GM18502 (cell line): ENCODE measurements around the gene ACACA.
"Not testable (repeated sequence)": the region's sequence is repeated elsewhere in the genome, so short reads cannot be mapped to it uniquely, and the experiment has no call there.

Source experiments
- ATAC-seq: cut with Tn5 transposase; IDR thresholded peaks from one replicate; pipeline ENCODE4 v1.9.1; 2021; ENCODE audit warnings: mild to moderate bottlenecking; ENCODE audit not compliant: unreplicated experiment, poor library complexity

The ACACA gene

DNA sequence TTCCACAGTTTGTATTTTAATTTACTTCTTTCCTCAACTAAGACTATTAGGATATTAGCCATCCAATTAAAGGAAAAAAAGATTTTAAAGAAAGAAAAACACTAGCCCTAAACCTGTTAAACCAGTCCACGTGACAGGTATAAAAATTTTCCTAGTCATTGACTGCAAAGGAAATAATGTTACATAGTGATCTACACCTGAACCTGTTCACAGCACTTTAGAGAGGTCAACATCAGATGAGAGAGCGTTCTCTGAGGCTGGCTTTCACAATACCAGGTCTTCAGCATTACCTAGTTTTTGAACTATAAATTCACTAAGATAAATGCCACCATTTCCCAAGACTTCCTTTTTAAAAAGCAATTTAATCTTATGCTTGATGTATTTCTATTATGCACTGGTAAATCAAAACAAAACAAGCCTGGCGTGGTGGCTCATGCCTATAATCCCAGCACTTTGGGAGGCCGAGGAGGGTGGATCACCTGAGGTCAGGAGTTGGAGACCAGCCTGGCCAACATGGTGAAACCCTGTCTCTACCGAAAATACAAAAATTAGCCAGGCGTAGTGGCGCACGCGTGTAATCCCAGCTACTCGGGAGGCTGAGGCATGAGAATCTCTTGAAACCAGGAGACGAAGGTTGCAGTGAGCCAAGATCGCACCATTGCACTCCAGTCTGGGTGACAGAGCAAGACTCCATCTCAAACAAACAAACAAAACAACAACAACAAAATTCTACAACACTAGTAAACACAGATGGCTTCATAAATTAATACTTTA, 49.7 kb downstream of the ACACA start:
- not testable (repeated sequence) for ATAC-seq

DNA sequence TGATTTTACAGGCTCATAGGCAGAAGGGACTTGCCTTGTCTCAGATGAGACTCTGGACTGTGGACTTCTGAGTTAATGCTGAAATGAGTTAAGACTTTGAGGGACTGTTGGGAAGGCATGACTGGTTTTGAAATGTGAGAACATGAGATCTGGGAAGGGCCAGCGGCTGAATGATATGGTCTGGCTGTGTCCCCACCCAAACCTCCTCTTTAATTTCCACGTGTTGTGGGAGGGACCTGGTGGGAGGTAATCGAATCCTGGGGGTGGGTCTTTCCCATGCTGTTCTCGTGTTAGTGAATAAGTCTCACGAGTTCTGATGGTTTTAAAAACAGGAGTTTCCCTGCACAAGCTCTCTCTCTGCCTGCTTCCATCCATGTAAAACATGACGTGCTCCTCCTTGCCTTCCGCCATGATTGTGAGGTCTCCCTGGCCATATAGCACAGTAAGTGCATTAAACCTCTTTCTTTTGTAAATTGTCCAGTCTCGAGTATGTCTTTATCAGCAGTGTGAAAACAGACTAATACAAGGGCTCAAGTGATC, 59.7 kb downstream of the ACACA start:
- ATAC-seq: not testable (repeated sequence)

DNA sequence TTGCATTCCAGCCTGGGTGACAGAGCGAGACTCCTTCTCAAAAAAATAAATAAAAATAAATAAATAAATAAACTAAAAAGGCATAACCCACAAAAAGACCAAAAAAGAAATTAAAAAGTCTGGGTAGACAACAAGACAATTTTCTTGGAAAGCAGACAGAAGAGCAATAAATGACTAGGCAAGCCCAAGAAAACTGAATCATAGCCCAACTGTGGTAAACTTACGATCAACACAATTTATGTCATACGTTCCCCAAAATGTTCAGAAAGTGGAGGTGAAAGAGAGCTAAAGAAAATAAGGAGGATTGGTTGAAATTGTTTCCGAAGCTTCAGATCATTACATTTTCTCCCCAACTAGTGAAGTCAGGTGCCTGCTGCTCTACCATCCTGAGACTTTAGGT, 62.1 kb downstream of the ACACA start:
- no peak for ATAC-seq

DNA sequence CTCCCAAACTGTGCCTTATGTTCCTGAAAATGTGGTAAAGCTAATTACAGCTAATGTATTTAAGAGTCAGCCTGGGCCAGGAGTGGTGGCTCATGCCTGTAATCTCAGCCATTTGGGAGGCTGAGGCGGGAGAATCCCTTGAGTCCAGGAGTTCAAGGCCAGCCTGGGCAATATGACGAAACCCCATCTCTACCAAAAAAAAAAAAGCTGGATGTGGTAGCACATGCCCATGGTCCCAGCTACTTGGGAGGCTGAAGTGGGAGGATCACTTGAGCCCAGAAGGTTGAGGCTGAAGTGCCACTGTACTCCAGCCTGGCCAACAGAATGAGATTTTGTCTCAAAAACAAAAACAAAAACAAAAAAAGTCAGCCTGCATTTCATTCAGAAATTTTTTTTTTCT, 64.0 kb downstream of the ACACA start:
- ATAC-seq: no peak

DNA sequence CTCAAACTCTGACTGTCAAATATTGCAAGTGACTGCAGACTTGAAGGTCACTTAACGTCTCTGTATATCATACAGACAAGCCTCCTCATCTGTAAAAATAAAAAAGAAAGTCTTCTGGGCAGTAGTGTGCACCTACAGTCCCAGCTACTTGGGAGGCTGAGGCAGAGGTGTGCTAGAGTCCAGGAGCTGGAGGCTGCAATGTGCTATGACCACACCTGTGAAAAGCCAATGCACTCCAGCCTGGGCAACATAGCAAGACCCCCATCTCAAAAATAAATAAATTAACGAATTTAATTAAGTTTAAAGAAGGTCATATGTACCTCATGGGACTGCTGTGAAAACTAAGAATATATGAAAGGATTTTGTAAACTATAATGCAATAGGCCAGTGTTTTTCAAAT, 65.8 kb downstream of the ACACA start:
- ATAC-seq: no peak

DNA sequence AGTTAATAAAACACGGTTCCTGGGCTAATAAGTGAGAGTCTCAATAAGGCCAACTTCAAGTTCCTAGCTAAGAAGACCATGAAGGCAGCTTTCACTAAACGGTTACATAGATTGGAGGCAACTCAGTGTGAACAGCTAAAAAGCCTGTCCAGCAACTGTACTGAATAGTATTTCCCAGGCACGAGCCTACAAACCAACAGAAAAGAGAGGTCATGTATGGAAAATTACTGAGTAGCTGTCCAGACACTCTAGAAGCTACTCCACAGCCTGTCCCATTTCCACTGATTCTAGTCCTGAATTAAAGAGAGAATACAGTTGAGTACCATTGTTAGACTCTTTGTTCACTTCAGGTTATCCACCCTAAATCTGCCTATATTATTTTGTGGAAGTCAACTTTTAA, 67.3 kb downstream of the ACACA start:
- no peak for ATAC-seq

DNA sequence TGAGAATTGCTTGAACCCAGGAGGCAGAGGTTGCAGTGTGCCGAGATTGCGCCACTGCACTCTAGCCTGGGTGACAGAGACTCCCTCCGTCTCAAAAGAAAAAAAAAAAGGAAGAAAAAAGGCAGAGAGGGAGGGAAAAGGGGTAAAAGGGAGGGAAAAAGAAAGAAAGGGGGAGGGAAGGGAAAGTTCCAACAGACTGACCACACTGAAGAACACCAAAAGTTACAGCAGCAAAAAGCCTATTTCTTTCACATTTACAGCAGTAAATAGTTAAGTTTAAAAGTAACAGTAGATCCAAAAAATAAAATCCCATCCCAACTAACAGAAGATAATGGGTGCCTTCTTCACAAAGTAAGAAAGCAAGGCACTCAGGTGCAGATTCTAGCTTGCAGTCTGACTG, 67.8 kb downstream of the ACACA start:
- no peak for ATAC-seq

DNA sequence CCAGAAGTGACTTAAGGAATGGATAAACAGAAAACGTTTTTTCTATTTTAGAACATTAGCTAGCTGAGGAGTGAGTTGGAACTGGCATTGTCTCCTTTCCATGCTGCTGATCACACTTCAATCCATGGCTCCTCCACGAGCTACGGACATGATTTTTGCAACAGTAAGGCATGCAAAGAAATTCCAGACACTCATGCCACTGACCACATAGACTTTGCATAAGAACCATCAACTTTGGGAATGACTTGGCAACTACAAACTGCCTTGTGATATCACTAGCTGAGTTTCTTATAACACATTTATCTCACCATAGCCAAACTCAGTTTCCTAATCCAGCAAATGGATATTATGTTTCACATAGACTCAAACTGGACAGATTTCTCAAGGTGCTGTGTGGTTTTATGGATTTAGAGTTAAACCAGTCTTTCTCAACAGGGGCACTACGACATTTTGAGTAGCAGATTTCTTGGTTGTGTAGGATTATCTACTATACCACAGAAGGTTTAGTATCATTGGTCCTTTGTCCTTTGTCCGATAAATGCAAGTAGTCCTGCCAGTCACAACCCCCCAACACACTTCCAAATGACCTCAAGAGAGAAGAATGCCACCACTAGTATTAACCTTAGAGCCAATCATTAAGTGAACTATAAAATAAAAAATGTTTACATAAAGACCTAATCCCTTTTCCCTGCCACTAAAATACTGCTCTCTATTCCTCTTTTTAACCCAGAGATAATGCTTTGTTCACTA, 79.1 kb downstream of the ACACA start:
- no peak for ATAC-seq

DNA sequence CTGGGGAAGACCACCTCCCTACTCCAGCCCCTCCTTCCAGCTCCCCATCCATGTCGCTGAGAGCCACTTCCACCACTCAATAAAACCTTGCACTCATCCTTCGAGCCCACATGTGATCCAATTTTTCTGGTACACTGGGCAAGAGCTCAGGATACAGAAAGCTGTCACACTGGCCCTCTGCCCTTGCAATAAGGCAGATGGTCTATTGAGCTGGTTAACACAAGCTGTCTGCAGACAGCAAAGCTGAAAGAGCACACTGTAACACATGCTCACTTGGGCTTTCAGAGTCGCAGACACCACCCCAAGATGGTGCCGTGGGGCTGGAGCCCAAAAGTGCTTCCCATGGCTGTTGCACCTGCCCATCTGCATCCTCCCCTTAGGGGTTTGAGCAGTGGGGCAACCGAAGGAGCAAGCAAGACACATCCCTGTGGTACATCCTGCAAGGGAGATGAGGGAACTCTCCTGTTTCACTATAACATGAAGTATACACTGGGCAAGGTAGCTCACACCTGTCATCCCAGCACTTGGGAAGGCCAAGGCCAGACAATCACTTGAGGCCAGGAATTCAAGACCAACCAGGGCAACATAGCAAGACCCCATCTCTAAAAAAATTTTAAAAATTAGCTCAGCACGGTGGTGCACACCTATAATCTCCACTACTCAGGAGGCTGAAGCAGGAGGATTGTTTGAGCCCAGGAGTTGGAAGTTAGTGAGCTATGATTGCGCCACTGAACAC, 83.6 kb downstream of the ACACA start:
- ATAC-seq: no peak

DNA sequence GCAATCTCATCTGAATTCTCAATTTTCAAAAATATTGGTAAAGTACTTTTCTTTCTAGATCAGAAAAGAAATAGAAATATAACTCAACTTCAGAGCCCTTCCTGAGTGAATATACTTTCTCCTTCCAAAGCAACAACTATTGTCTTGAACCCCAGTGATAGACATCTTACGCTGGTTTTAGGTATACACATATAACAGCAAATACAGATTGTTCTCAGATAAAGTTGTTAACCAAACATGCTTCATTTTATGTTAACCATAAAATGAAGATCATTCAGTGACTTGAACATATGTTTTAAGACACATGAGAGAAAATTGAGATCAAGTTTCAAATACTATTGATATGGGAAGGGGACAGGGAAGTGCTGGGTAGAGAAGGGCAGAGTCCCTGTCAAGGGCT, 84.5 kb downstream of the ACACA start:
- ATAC-seq: no peak

DNA sequence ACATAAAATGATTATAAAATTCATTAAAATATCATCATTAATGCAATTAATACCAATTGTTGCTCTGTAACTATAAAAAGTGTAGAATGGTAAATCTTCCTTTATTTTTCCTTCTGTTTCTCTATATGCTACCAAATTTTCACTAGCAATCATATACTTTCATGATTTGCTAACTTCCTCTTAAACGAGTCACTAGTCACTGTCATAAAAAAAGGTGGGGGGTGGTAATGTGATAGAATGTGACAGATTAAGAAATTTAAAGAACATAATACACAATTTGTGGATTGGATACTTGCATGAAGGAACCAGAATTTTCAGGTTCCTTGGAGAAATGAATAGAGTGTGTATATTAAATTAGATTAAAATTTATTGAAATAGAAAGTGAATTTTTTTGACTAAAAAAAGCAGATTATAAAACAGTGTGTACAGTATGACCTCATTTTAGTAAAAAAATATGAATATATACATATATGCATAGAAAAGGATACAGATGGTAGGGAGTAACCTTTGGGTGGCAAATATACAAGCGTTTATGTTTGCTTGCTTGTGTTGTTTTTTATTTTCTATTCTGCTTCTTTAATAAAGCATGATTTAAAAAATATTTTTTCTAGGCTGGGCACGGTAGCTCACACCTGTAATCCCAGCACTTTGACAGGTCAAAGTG, 87.6 kb downstream of the ACACA start:
- no peak for ATAC-seq

DNA sequence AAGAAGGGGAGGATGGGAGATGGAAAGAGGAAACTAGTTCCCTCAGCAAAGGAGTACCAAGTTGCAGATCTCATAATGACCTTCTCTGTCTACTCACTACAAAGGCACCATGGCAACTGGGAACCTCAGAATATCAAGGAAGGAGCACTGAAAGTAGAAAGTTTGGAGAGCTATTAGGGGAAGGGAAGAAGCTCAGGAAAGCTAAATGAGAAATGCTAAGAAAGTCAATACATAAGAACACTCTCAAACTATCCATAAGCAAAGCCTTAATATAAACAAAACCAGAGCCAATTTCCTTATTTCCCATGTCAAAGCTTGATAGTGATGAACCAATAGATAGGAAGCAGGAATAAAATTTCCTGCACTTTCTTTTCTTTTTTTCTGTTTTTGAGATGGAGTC, 88.8 kb downstream of the ACACA start:
- no peak for ATAC-seq

DNA sequence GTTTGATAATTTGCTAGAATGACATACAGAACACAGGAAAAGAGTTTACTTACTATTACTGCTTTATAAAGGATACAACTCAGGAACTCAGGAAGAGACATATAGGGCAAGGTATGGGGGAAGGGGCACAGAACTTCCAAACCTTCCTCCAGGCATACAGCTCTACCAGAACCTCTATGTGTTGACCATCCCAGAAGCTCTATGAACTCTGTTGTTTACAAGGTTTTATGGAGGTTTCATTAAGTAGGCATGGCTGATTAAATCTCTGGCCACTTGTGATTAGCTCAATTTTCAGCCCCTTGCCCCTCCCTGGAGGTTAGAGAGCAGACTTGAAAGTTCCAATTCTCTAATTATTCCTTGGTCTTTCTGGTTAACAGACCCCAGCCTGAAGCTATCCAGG, 91.0 kb downstream of the ACACA start:
- ATAC-seq: no peak

DNA sequence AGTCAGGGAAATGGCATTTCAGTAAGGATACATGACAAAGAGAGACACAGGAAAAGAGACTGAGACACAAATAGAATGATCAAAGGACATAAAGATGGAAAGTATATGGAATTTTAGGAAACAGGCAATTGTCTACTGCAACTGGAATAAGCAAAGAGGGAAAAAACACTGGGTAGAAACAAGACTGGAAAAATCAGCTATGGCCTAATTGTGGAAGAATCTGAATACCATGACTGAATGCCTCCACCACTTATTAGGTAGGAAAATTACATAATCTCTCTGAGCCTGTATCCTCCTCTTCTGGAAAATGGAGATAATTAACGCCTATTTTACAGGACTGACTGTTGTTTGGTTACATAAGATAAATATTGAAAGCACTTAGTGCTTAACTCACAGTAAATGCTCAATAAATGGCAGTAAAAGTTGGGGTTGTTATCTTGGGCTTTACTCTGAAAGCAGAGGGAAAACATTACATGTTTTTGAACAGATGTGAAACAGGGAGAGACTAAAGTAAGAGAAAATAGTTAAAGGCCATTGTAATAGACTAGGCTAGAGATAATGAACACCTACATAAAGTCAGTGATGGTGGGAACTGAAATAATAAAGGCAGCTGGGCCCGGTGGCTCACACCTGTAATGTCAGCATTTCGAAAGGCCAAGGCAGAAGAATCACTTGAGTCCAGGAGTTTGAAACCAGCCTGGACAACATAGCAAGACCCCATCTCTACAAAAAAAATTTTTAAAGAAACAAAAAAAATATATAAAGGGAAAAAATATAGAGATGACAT, 94.3 kb downstream of the ACACA start:
- no peak for ATAC-seq

DNA sequence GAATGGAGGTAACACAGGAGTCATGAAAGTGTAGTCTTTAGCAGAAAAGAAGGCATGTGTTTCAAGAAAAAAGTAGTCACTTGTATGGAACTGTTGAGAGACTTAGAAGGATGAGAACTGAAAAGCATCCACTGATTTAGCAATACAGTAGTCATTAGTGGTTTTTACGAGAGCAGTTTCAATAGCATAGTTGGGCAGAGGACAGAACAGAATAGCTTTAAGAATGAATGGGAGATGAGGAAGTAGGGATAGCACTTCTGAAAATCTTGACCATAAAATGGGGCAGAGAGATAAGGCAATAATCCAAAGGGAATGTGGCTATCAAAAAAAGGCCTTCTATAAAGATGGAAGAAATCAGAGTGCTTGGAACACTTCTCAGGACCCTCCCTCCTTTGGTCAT, 95.7 kb downstream of the ACACA start:
- ATAC-seq: no peak

DNA sequence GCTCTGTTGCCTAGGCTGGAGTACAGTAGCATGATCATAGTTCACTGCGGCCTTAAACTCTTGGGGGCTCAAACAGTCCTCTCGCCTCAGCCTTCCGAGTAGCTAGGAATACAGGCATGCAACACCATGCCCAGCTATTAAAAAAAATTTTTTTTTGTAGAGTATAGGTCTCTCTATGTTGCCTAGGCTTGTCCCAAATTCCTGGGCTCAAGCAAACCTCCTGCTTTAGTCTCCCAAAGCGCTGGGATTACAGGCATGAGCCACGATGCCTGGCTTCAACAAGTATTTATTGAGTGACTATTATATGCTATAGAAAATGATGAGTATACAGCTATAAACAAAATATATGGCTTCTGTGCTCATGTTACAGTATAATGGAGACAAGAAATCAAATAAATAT, 97.6 kb downstream of the ACACA start:
- ATAC-seq: no peak

DNA sequence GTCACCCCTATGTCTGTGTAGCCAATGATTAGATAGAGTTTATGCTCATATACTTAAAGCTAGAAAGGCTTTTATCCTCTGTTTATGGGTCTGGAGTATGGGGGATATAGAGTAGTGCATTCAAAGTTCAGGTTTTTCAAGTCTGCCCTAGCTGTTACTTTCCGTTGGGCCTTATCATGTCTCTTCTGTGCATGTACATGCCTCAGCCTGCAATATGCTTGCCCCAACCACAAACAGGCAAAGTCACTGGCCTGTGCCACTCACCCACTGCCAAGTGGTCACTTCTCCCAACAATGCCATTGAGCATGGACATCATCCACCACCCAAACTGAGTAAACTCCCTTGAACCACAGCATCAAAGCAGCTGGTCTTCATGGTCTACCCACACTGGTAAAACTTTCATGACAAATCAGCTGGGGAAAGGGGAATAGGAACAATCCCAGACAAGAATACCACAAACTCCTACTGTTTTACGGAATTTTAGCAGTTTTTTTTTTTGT, 101.2 kb downstream of the ACACA start:
- ATAC-seq: no peak

DNA sequence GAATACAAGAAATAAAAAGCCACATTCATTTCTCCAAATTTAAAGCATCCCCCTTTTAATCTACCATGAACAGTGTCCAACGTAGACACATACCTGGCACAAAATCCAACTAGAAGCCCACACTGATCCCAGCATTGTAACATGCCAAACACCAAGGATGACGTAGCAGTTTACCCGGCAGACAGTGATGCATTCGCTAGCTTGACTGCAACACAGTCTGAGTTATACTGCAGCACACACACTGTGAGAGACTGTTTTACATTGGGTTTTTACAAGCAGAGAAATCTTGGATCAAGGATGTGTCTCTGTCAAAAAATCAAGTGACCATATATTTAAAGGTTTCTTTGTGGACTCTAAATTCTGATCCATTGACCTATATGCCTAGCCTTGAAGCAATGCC, 105.3 kb downstream of the ACACA start:
- ATAC-seq: no peak

DNA sequence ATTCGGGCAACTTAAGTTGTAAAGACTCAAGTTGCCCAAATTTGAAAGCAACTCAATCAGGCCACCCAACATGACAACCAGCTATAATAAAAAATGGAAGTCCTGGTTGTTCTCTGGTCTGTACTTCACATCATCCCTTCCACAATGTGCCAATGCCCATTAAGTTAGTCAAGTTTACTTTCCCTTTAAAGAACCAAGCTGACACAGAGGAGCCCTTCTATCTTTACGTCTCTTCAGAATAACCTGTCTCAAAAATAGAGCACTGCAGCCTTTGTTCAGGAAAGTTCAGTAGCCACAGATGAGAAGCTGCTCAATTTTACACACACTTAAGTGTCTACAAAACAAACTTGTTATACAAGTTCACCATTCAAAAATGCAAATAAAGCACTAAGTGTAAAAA, 106.0 kb downstream of the ACACA start:
- no peak for ATAC-seq
